Neural cell (in vitro differentiated cells): ENCODE data around the gene GVQW3. TPM values are rescaled to one million over a fixed set of nuclear protein-coding genes. Genes with fewer than 3 reads are reported as not detected.

ENCODE experiments used
- H2AFZ ChIP-seq: fragments of 200-600, 300-800 bp; sonication (generic), shearing (Covaris generic); 2 replicates; pipeline ENCODE4 v1.6.0; 2014; ENCODE audit warnings: low read depth, mild to moderate bottlenecking, antibody characterized with exemption, low read length, moderate library complexity
- H3F3A ChIP-seq: fragments of 200-600 bp; shearing (Covaris generic); 2 replicates; pipeline ENCODE4 v1.6.1; 2016; ENCODE audit warnings: mild to moderate bottlenecking, moderate library complexity, mixed read lengths, antibody characterized with exemption, low read length; ENCODE audit not compliant: insufficient read depth, poor library complexity, severe bottlenecking
- H3K27ac ChIP-seq: fragments of 200-600, 300-800 bp; sonication (generic), shearing (Covaris generic); 2 replicates; pipeline ENCODE4 v1.5.1; 2014; ENCODE audit warnings: mild to moderate bottlenecking, low read length, moderate library complexity
- H3K27me3 ChIP-seq: fragments of 300-800, 200-600 bp; sonication (generic), shearing (Covaris generic); 2 replicates; pipeline ENCODE4 v1.6.0; 2014; ENCODE audit warnings: mild to moderate bottlenecking, low read depth, low read length, moderate library complexity; ENCODE audit not compliant: insufficient read depth
- H3K36me3 ChIP-seq: fragments of 300-800, 200-600 bp; sonication (generic), shearing (Covaris generic); 2 replicates; pipeline ENCODE4 v1.5.1; 2014; ENCODE audit warnings: mild to moderate bottlenecking, antibody characterized with exemption, low read length, moderate library complexity; ENCODE audit not compliant: insufficient read depth
- H3K4me2 ChIP-seq: fragments of 300-800, 200-600 bp; sonication (generic), shearing (Covaris generic); 2 replicates; pipeline ENCODE4 v1.6.0; 2014; ENCODE audit warnings: mild to moderate bottlenecking, low read length
- H3K4me3 ChIP-seq: fragments of 300-800, 200-600 bp; sonication (generic), shearing (Covaris generic); 2 replicates; pipeline ENCODE4 v1.5.1; 2014; ENCODE audit warnings: mild to moderate bottlenecking, low read length, moderate library complexity
- H3K79me2 ChIP-seq: fragments of 200-600 bp; shearing (Covaris generic); replicated peaks from 2 replicates; pipeline ENCODE4 v1.6.0; 2014; ENCODE audit warnings: mild to moderate bottlenecking, low read length, moderate library complexity; ENCODE audit not compliant: insufficient read depth
- H3K9ac ChIP-seq: fragments of 300-800, 200-600 bp; sonication (generic), shearing (Covaris generic); 2 replicates; pipeline ENCODE4 v1.6.1; 2016; ENCODE audit warnings: mild to moderate bottlenecking, low read length, mixed read lengths
- H3K9me2 ChIP-seq: fragments of 200-600 bp; shearing (Covaris generic); 2 replicates; pipeline ENCODE4 v1.6.1; 2016; ENCODE audit warnings: mild to moderate bottlenecking, low read length, mixed read lengths; ENCODE audit not compliant: insufficient read depth
- H3K9me3 ChIP-seq: fragments of 200-600, 300-800 bp; sonication (generic), shearing (Covaris generic); 2 replicates; pipeline ENCODE4 v1.6.1; 2016; ENCODE audit warnings: mild to moderate bottlenecking, mixed run types, low read length, moderate library complexity, mixed read lengths
- H4K20me1 ChIP-seq: fragments of 200-600 bp; shearing (Covaris generic); 2 replicates; pipeline ENCODE4 v1.6.1; 2016; ENCODE audit warnings: mild to moderate bottlenecking, mixed run types; ENCODE audit not compliant: insufficient read depth
- EP300 ChIP-seq: fragments of 450-650 bp; conservative IDR thresholded peaks from 2 replicates; pipeline ENCODE4 v1.6.1; 2014; ENCODE audit warnings: antibody characterized with exemption, mild to moderate bottlenecking, moderate library complexity; ENCODE audit not compliant: poor library complexity, severe bottlenecking
- EZH2 ChIP-seq: fragments of 200-600, 300-800 bp; shearing (Covaris generic), sonication (generic); IDR thresholded peaks from 2 replicates; pipeline ENCODE4 v1.6.1; 2014; ENCODE audit warnings: antibody characterized with exemption, low read length, borderline replicate concordance, mild to moderate bottlenecking; ENCODE audit not compliant: insufficient read depth, poor library complexity, severe bottlenecking
- MXI1 ChIP-seq: fragments of 450-650 bp; conservative IDR thresholded peaks from 2 replicates; pipeline ENCODE4 v1.6.1; 2014; ENCODE audit warnings: antibody characterized with exemption, mild to moderate bottlenecking; ENCODE audit not compliant: poor library complexity, severe bottlenecking
- POLR2AphosphoS5 ChIP-seq: IDR thresholded peaks from 2 replicates; pipeline ENCODE4 v1.6.1; 2012
- RAD21 ChIP-seq: fragments of 450-650 bp; conservative IDR thresholded peaks from 2 replicates; pipeline ENCODE4 v1.6.1; 2014; ENCODE audit warnings: antibody characterized with exemption, mild to moderate bottlenecking, moderate library complexity
- REST ChIP-seq: IDR thresholded peaks from 2 replicates; pipeline ENCODE4 v1.6.1; 2012; ENCODE audit warnings: borderline replicate concordance
- SMC3 ChIP-seq: fragments of 450-650 bp; conservative IDR thresholded peaks from 2 replicates; pipeline ENCODE4 v1.6.1; 2014; ENCODE audit warnings: antibody characterized with exemption, mild to moderate bottlenecking, moderate library complexity; ENCODE audit not compliant: poor library complexity
- TAF1 ChIP-seq: IDR thresholded peaks from 2 replicates; pipeline ENCODE4 v1.6.1; 2012; ENCODE audit warnings: low read depth
- polyA plus RNA-seq: library from polyadenylated mRNA; depleted of rRNA; stranded (reverse); fragments of >200 nt; gene quantifications from 2 replicates; pipeline ENCODE4 v1.2.3, GENCODE V29; 2014
- TF ChIP-seq, protein P1 (sequence below): fragments of 450-650 bp; IDR thresholded peaks from 2 replicates; pipeline ENCODE4 v1.5.1; 2014; ENCODE audit warnings: antibody characterized with exemption, mild to moderate bottlenecking, moderate library complexity; ENCODE audit not compliant: poor library complexity, severe bottlenecking

GVQW3 gene
- polyA plus RNA-seq, 1 donor from 2014 or later: 17.2 TPM

DNA sequence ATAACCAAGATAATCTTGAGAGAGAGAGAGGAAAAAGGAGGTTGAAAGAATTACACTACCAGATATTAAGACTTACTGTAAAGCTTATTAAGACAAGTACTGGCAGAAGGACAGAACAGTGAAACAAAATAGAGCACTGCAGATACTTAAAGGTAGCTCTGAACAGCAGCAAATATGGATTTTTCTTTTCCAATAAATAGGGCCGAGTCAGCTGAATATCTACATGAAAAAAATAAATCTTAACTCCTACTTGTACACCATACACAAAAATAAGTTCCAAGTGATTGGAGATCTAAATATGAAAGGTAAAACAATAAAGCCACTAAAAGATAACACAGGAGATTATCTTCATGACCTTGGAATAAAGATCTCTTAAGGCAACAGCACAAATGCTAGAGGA, 12.6 kb upstream of the GVQW3 start:
- H3K27me3 ChIP-seq: no peaks in the 10 kb centered on the region
- H3K9me3 ChIP-seq: no peaks in the 10 kb centered on the region
- H3K27ac ChIP-seq: no peak overlapping the region
- no peak overlapping the region for H3K4me3 ChIP-seq
- H3K36me3 ChIP-seq: no peaks in the 10 kb centered on the region
- H3K79me2 ChIP-seq: peaks cover 29% of the 10 kb centered on the region
- no peak overlapping the region for H2AFZ ChIP-seq
- H3K9me2 ChIP-seq: no peaks in the 10 kb centered on the region
- no peak overlapping the region for H3K4me2 ChIP-seq
- H3K9ac ChIP-seq: no peak overlapping the region
- TF ChIP-seq EP300: no peak
- TF ChIP-seq REST: no peak
- TF ChIP-seq TAF1: no peak
- no peak for TF ChIP-seq RAD21
- no peaks in the 10 kb centered on the region for H4K20me1 ChIP-seq
- H3F3A ChIP-seq: no peaks in the 10 kb centered on the region

- no peak overlapping the region for H3K4me3 ChIP-seq
- H2AFZ ChIP-seq: no peak overlapping the region
- no peak overlapping the region for H3K27ac ChIP-seq
- H4K20me1 ChIP-seq: no peaks in the 10 kb centered on the region
- H3F3A ChIP-seq: no peaks in the 10 kb centered on the region
- no peaks in the 10 kb centered on the region for H3K9me2 ChIP-seq
- H3K9me3 ChIP-seq: no peaks in the 10 kb centered on the region
- H3K9ac ChIP-seq: no peak overlapping the region
- H3K27me3 ChIP-seq: no peaks in the 10 kb centered on the region
- H3K79me2 ChIP-seq: peaks cover 35% of the 10 kb centered on the region
- TF ChIP-seq POLR2AphosphoS5 (no peak), SMC3 (no peak), EZH2 (no peak), EP300 (no peak), MXI1 (no peak), TAF1 (no peak), RAD21 (no peak), REST (no peak)
- TF ChIP-seq, protein P1, sequence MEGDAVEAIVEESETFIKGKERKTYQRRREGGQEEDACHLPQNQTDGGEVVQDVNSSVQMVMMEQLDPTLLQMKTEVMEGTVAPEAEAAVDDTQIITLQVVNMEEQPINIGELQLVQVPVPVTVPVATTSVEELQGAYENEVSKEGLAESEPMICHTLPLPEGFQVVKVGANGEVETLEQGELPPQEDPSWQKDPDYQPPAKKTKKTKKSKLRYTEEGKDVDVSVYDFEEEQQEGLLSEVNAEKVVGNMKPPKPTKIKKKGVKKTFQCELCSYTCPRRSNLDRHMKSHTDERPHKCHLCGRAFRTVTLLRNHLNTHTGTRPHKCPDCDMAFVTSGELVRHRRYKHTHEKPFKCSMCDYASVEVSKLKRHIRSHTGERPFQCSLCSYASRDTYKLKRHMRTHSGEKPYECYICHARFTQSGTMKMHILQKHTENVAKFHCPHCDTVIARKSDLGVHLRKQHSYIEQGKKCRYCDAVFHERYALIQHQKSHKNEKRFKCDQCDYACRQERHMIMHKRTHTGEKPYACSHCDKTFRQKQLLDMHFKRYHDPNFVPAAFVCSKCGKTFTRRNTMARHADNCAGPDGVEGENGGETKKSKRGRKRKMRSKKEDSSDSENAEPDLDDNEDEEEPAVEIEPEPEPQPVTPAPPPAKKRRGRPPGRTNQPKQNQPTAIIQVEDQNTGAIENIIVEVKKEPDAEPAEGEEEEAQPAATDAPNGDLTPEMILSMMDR: no peak
- no peaks in the 10 kb centered on the region for H3K36me3 ChIP-seq
- no peak overlapping the region for H3K4me2 ChIP-seq
Measured at GRCh38 chr11:76369406-76369805, 11.7 kb upstream of the GVQW3 start.
